ENCODE results near the gene HSD17B10.

The HSD17B10 gene

DNA sequence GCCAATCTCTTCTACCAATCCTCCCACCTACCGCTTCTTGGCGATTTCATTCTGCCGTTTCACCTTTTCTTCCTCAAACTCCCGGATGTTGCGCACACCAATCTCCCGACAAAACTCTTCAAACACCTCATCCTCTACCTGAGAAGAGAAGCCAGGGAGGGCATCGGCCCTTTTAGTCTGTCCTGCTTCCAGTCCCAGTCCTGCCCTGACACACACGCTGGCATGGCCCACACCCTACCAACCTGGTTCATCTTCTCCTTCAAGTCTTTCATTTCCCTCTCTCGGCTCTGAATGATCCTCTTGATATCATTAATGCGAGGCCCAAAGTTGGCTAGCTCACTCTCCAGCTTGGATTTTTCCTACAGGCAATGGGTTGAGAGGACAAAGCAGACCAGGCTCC is 30.6 kb downstream of the HSD17B10 start:
- DNase-seq (ENCODE audit: low read depth) = no peak
- TF ChIP-seq, protein P1, sequence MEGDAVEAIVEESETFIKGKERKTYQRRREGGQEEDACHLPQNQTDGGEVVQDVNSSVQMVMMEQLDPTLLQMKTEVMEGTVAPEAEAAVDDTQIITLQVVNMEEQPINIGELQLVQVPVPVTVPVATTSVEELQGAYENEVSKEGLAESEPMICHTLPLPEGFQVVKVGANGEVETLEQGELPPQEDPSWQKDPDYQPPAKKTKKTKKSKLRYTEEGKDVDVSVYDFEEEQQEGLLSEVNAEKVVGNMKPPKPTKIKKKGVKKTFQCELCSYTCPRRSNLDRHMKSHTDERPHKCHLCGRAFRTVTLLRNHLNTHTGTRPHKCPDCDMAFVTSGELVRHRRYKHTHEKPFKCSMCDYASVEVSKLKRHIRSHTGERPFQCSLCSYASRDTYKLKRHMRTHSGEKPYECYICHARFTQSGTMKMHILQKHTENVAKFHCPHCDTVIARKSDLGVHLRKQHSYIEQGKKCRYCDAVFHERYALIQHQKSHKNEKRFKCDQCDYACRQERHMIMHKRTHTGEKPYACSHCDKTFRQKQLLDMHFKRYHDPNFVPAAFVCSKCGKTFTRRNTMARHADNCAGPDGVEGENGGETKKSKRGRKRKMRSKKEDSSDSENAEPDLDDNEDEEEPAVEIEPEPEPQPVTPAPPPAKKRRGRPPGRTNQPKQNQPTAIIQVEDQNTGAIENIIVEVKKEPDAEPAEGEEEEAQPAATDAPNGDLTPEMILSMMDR (IDR thresholded peaks at IDR 0.05; ENCODE audit: low read depth, low read length) = no peak
- no peak for TF ChIP-seq POLR2A (IDR thresholded peaks at IDR 0.05; ENCODE audit: extremely low read depth, insufficient read length)
- TF ChIP-seq, protein P2, sequence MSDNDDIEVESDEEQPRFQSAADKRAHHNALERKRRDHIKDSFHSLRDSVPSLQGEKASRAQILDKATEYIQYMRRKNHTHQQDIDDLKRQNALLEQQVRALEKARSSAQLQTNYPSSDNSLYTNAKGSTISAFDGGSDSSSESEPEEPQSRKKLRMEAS (IDR thresholded peaks at IDR 0.05; ENCODE audit: low read depth, low read length) = no peak
- TF ChIP-seq MYC (IDR thresholded peaks at IDR 0.05; ENCODE audit: low read depth, low read length) = no peak
- H3K4me3 ChIP-seq (ENCODE audit: low read depth, low read length) = no peak overlapping the region

DNA sequence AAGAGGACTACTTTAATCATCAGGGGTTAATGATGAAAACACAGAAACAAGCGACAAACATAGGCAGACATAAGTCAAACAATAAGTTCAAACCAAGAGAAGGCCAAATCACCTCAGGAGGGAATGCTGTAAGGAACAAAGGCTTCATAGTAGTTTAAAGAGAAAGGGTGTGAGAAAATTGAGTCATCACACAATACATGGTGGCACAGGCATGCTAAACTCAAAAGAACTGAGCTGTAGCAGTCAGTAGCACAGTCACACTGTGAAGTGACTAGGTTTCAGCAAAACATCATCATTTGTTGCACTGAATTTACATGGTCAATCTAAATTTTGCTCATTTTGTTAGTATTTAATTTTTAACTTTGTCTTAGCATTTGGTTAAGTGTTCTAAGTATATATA is 36.0 kb downstream of the HSD17B10 start:
- no peak overlapping the region for H3K4me3 ChIP-seq (ENCODE audit: low read depth, low read length)
- no peak for DNase-seq (ENCODE audit: low read depth)
- TF ChIP-seq, protein P2 (IDR thresholded peaks at IDR 0.05; ENCODE audit: low read depth, low read length) = no peak
- TF ChIP-seq MYC (IDR thresholded peaks at IDR 0.05; ENCODE audit: low read depth, low read length) (no peak), POLR2A (IDR thresholded peaks at IDR 0.05; ENCODE audit: extremely low read depth, insufficient read length) (no peak)
- TF ChIP-seq, protein P1 (IDR thresholded peaks at IDR 0.05; ENCODE audit: low read depth, low read length) = no peak

DNA sequence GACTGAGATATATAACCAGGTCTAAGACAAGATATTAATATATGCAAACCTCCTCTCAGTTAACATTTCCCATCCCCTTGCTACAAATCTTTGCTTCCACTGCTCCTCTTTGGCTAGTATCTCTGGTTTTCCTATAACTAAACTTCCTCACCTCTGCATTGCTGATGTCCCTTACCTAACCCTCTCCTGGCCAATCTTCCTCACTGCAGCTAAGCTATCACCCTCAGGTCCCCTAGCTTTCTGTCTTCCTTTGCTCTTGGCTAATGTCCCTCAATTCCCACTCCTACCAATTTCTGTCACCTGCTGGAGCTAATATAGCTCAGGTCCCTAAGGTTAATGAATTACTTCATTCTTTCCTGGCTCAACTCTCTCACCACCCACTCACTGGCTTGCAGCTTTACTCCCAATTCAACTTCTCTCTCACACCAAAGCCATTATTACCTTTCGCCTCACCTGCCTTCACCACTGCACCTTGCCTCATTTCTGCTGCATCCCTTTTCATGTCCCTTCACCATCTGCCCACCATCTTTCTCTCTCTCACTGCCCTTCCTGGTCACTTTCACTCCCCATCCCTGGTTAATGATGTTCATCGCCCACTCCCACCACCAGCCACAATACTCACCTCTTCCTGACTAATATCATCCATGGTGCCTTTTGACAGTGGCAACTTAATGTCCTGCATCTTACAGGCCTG is 38.4 kb downstream of the HSD17B10 start:
- TF ChIP-seq, protein P2 (IDR thresholded peaks at IDR 0.05; ENCODE audit: low read depth, low read length) = no peak
- TF ChIP-seq MYC (IDR thresholded peaks at IDR 0.05; ENCODE audit: low read depth, low read length) (no peak), POLR2A (IDR thresholded peaks at IDR 0.05; ENCODE audit: extremely low read depth, insufficient read length) (no peak)
- TF ChIP-seq, protein P1 (IDR thresholded peaks at IDR 0.05; ENCODE audit: low read depth, low read length) = no peak
- no peak overlapping the region for H3K4me3 ChIP-seq (ENCODE audit: low read depth, low read length)
- no peak for DNase-seq (ENCODE audit: low read depth)

DNA sequence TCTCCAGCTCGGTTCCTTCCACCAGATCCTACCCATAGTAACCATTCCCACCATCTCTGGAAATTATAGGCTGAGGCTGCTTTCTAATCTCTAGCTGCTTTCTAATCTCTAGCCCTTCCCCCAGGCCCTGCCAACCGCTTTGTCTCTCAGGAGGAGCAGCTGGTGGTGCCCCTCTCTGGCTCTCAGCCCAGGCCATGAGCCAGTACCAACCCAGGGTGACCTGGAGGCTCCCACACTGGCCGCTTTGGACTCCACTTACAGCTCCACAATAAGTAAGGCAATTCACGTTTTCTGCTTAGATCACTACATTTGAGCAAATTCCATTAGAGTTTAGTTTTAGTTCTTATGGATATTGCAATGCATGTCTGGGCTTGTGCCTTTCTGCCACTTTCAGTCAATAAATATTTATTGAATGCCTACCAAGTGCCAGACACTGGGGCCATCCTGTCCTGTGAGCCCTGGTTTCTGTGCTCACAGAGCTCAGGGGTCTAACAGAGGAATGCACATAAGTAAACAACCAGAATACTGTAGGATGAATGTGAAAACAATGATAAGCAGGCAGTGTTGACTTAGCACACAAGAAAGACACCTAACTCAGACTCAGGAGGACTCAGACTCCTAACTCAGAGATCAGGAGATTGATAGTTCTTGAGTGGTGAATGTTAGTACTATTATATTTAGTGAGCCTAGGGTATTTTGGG is 50.6 kb downstream of the HSD17B10 start:
- no peak for TF ChIP-seq MYC (IDR thresholded peaks at IDR 0.05; ENCODE audit: low read depth, low read length)
- TF ChIP-seq, protein P2 (IDR thresholded peaks at IDR 0.05; ENCODE audit: low read depth, low read length) = no peak
- TF ChIP-seq POLR2A (IDR thresholded peaks at IDR 0.05; ENCODE audit: extremely low read depth, insufficient read length) = no peak
- TF ChIP-seq, protein P1 (IDR thresholded peaks at IDR 0.05; ENCODE audit: low read depth, low read length) = no peak
- DNase-seq (ENCODE audit: low read depth) = no peak
- H3K4me3 ChIP-seq (ENCODE audit: low read depth, low read length) = no peak overlapping the region

Measured in NB4 (cell line).